B cell (primary cell): Measurements from ENCODE around the gene C6orf15. TPM values are rescaled to one million over a fixed set of nuclear protein-coding genes. Genes with fewer than 3 reads are reported as not detected.

Experiments
- ATAC-seq: fragments of 200-7000 bp; cut with Tn5 transposase; one replicate; pipeline ENCODE4 v1.10.0; 2021; ENCODE audit warnings: low read depth, mild to moderate bottlenecking, moderate number of reproducible peaks, moderate library complexity
- CTCF ChIA-PET: fragments of 350-600 bp; sonication (Branson Sonifier 250); formaldehyde crosslinking; loops from one replicate; lab custom pipeline; 2021; ENCODE audit warnings: antibody characterized with exemption, inconsistent platforms; lab: Charles Lee
- POLR2A ChIA-PET: fragments of 350-600 bp; sonication (Branson Sonifier 250); formaldehyde crosslinking; loops from one replicate; lab custom pipeline; 2021; ENCODE audit warnings: antibody characterized with exemption; lab: Charles Lee
- DNase-seq: peaks from one replicate; pipeline ENCODE4 v3.0.0; 2013
- H2AFZ ChIP-seq: 2 replicates; pipeline ENCODE4 v1.6.1; 2012; ENCODE audit warnings: mild to moderate bottlenecking, low read depth, low read length; ENCODE audit not compliant: insufficient read depth, poor library complexity, severe bottlenecking
- H3K27ac ChIP-seq, 2 donors: 1 replicate in 1 of 2; 2 replicates in 1 of 2; pipeline ENCODE4 v1.5.1; 2012 to 2013; ENCODE audit warnings: low read length in 2 of 2, mild to moderate bottlenecking in 2 of 2, moderate library complexity in 1 of 2
- H3K27me3 ChIP-seq, 4 experiments: fragments of 200-600 bp in 1 of 4; sonication (generic) in 1 of 4; replicated peaks in 1 of 4; 1 replicate in 2 of 4; 2 replicates in 2 of 4; pipeline versions ENCODE4 v1.6.1 to v1.7.0; 2013 to 2016; ENCODE audit warnings: low read length in 3 of 4, mild to moderate bottlenecking in 2 of 4, mixed read lengths in 1 of 4, moderate library complexity in 1 of 4; ENCODE audit not compliant: insufficient read depth in 4 of 4, control insufficient read depth in 3 of 4; ENCODE audit errors: control extremely low read depth in 1 of 4
- H3K36me3 ChIP-seq, 2 experiments: replicated peaks in 1 of 2; 1 replicate in 1 of 2; 2 replicates in 1 of 2; pipeline versions ENCODE4 v1.6.1 to v1.7.1; 2013; ENCODE audit warnings: low read length in 1 of 2; ENCODE audit not compliant: insufficient read depth in 2 of 2, control insufficient read depth in 1 of 2; ENCODE audit errors: control extremely low read depth in 1 of 2, extremely low read depth in 1 of 2
- H3K4me1 ChIP-seq, 2 donors: fragments of 200-600 bp in 1 of 2; sonication (generic) in 1 of 2; 1 replicate in 1 of 2; 2 replicates in 1 of 2; pipeline versions ENCODE4 v1.5.1 to v1.6.1; 2013 to 2017; ENCODE audit warnings: low read length in 2 of 2; ENCODE audit not compliant: control insufficient read depth in 2 of 2, insufficient read depth in 2 of 2
- H3K4me2 ChIP-seq: replicated peaks from 2 replicates; pipeline ENCODE3; 2012; ENCODE audit warnings: mild to moderate bottlenecking, low read depth, low read length; ENCODE audit not compliant: poor library complexity, severe bottlenecking
- H3K4me3 ChIP-seq, 5 experiments: fragments of 200-600 bp in 1 of 5; sonication (generic) in 1 of 5; 1 replicate in 3 of 5; 2 replicates in 2 of 5; pipeline versions ENCODE4 v1.5.1 to v1.7.0; 2011 to 2016; ENCODE audit warnings: low read length in 4 of 5, mild to moderate bottlenecking in 4 of 5, low read depth in 2 of 5, control low read depth in 1 of 5, moderate library complexity in 1 of 5; ENCODE audit not compliant: insufficient read depth in 1 of 5; ENCODE audit errors: control extremely low read depth in 1 of 5, extremely low read depth in 1 of 5
- H3K79me2 ChIP-seq: fragments of 200-600 bp; sonication (generic); one replicate; pipeline ENCODE4 v1.6.0; 2016; ENCODE audit warnings: low read length; ENCODE audit not compliant: control insufficient read depth, insufficient read depth
- H3K9ac ChIP-seq: fragments of 200-600 bp; sonication (generic); 2 replicates; pipeline ENCODE4 v1.6.1; 2017; ENCODE audit warnings: mild to moderate bottlenecking, low read length, moderate library complexity
- H3K9me3 ChIP-seq, 3 donors: one replicate each; pipeline versions ENCODE4 v1.6.1 to v1.7.1; 2013; ENCODE audit warnings: low read length in 2 of 3; ENCODE audit not compliant: control insufficient read depth in 2 of 3, insufficient read depth in 1 of 3; ENCODE audit errors: control extremely low read depth in 1 of 3
- H4K20me1 ChIP-seq: 2 replicates; pipeline ENCODE4 v1.6.0; 2012; ENCODE audit warnings: mild to moderate bottlenecking, low read length; ENCODE audit not compliant: insufficient read depth, control insufficient read depth, poor library complexity, severe bottlenecking
- H3K27ac Mint-ChIP-seq: one replicate; pipeline ENCODE4 v1.8.0; 2021; ENCODE audit warnings: mixed read lengths
- H3K27me3 Mint-ChIP-seq: one replicate; pipeline ENCODE4 v1.8.0; 2021; ENCODE audit warnings: mixed read lengths
- H3K4me1 Mint-ChIP-seq: one replicate; pipeline ENCODE4 v1.8.0; 2021; ENCODE audit warnings: mixed read lengths
- H3K4me3 Mint-ChIP-seq: one replicate; pipeline ENCODE4 v1.8.0; 2021; ENCODE audit warnings: mixed read lengths
- H3K9me3 Mint-ChIP-seq: one replicate; pipeline ENCODE4 v1.8.0; 2022; ENCODE audit warnings: mixed read lengths; ENCODE audit not compliant: insufficient read depth
- EZH2 ChIP-seq: IDR thresholded peaks from 2 replicates; pipeline ENCODE4 v1.6.1; 2012; ENCODE audit warnings: borderline replicate concordance, low read depth, mild to moderate bottlenecking, moderate library complexity, low read length; ENCODE audit not compliant: insufficient read depth, poor library complexity, severe bottlenecking
- WGBS: methylation state at CpG from one replicate; pipeline ENCODE4 v1.1.5; 2013; ENCODE audit warnings: missing lambda C conversion rate; ENCODE audit not compliant: insufficient coverage; 5-methylcytosine and 5-hydroxymethylcytosine counted together
- intact Hi-C: fragments of 100-400 bp; cut with micrococcal nuclease; formaldehyde crosslinking; loops from one replicate; pipeline ENCODE4 v1.10.0; 2022
- polyA plus RNA-seq: library from polyadenylated mRNA; depleted of rRNA; stranded (reverse); fragments of >200 nt; gene quantifications from 2 replicates; pipeline ENCODE4 v1.2.3, GENCODE V29; 2012
- total RNA-seq, 2 donors: library from RNA; stranded (reverse); fragments of 120-200 nt in 1 of 2; gene quantifications; 1 replicate in 1 of 2; 2 replicates in 1 of 2; pipeline versions ENCODE4 v1.2.3 to v1.2.4, GENCODE V29; 2013 to 2022
- TF ChIP-seq, protein P1 (sequence below): fragments of 200-600 bp; IDR thresholded peaks from one replicate; pipeline ENCODE4 v1.8.0; 2022; ENCODE audit warnings: antibody characterized with exemption, mild to moderate bottlenecking

C6orf15 gene
- total and polyA plus RNA-seq, 2 donors (not counting 1 experiment from before 2014, with no cell fraction given) = not detected

DNA sequence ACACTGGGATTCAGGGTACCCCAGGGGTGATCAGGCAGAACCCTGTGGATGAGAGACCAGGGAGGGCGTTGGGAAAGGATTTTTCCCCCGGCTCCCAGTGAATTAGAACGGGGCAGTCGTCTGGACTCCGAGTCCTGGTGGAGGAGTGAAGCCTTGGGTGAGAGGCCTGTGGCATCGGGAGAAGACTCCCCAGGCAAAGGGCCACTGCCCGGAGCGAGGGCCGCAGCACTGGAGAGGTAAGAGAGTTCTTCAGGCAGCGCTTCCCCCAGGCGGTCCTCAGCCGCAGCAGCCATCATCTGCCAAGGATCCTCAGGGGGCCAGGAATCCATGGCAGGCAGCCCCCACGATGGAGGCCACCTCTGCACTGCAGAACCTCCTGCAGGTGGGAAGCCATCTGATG lies 663 bp downstream of the C6orf15 start:
- 87% methylated on average over 13 of the region's 13 CpGs for WGBS
- TF ChIP-seq, protein P1, sequence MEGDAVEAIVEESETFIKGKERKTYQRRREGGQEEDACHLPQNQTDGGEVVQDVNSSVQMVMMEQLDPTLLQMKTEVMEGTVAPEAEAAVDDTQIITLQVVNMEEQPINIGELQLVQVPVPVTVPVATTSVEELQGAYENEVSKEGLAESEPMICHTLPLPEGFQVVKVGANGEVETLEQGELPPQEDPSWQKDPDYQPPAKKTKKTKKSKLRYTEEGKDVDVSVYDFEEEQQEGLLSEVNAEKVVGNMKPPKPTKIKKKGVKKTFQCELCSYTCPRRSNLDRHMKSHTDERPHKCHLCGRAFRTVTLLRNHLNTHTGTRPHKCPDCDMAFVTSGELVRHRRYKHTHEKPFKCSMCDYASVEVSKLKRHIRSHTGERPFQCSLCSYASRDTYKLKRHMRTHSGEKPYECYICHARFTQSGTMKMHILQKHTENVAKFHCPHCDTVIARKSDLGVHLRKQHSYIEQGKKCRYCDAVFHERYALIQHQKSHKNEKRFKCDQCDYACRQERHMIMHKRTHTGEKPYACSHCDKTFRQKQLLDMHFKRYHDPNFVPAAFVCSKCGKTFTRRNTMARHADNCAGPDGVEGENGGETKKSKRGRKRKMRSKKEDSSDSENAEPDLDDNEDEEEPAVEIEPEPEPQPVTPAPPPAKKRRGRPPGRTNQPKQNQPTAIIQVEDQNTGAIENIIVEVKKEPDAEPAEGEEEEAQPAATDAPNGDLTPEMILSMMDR = no peak
- no peak for TF ChIP-seq EZH2

DNA sequence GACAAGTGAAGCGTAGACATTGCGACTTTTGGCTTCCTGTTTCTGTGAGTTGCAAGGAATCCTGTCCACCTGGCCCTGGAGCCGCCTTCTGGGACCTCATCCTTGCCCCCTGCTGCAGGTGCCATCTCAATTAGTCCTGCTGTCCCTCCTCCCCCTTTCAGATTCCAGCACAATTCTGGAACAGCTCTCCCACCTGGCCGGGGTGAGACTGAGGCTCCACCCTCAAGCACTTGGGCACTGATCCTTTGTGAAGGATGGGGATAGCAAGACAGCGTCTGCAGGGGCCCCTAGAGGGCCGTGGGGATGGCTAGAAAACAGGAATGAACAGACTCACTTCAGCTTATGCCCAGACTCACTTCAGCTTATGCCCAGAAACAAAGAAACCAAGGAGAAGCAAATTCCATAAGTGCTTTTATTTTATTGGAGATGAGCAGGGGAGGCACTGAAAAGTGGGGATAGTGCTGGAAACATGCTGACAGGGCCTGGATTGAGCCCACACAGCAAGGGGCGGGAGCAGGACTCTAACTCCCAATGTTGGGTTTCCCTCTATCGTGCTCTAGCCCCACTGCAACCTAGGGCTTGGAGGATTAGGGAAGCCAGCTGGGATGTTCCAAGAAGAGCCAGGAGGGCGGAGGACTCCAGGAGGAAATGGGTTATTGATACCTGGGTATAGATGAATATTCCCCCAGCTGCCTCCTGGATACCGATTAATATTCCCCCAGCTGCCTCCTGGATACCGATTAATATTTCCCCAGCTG lies 1.4 kb downstream of the C6orf15 start:
- H2AFZ ChIP-seq = no peak overlapping the region
- H3K9me3 ChIP-seq = no peaks in the 10 kb centered on the region
- Mint-ChIP-seq H3K9me3 (no peaks in the 10 kb centered on the region), H3K4me1 (peaks cover 5% of the 10 kb centered on the region), H3K27me3 (peaks cover 36% of the 10 kb centered on the region), H3K4me3 (no peak overlapping the region), H3K27ac (no peak overlapping the region)
- H3K27me3 ChIP-seq = peaks cover 0 to 13% (median 3%) of the 10 kb centered on the region in 4 experiments
- H3K4me2 ChIP-seq = no peak overlapping the region
- no peak overlapping the region for H3K9ac ChIP-seq
- H3K36me3 ChIP-seq = no peaks in the 10 kb centered on the region
- DNase-seq = no peak
- POLR2A ChIA-PET = no interaction called here
- no peak overlapping the region for H3K27ac ChIP-seq
- CTCF ChIA-PET = no interaction called here
- H3K79me2 ChIP-seq = no peaks in the 10 kb centered on the region
- no peaks in the 10 kb centered on the region for H4K20me1 ChIP-seq
- 93% methylated on average over 5 of the region's 11 CpGs for WGBS
- peaks cover 0 to 6% of the 10 kb centered on the region in 2 donors for H3K4me1 ChIP-seq
- ATAC-seq = no peak
- no peak for TF ChIP-seq EZH2
- TF ChIP-seq, protein P1 = no peak
- H3K4me3 ChIP-seq = no peak overlapping the region
- intact Hi-C loops = no loop called here

More for the DNA sequence above, 663 bp downstream of the C6orf15 start:
- H3K27ac Mint-ChIP-seq = no peak overlapping the region
- H3K9me3 Mint-ChIP-seq = no peaks in the 10 kb centered on the region
- DNase-seq (no peak), ATAC-seq (no peak)
- no peaks in the 10 kb centered on the region for H4K20me1 ChIP-seq
- ChIA-PET POLR2A (no interaction called here), CTCF (interaction anchor here (1.0 to 1.2 kb wide), 3 partner anchors 9 to 255 kb away, joined by 3 to 4 read pairs (median 3); no protein-coding TSS in a partner anchor)
- no peaks in the 10 kb centered on the region for H3K9me3 ChIP-seq
- H3K9ac ChIP-seq = no peak overlapping the region
- H3K27me3 Mint-ChIP-seq = peaks cover 40% of the 10 kb centered on the region
- no peaks in the 10 kb centered on the region for H3K79me2 ChIP-seq
- H3K4me2 ChIP-seq = no peak overlapping the region
- H3K36me3 ChIP-seq = no peaks in the 10 kb centered on the region
- H3K27me3 ChIP-seq = peaks cover 0 to 13% (median 3%) of the 10 kb centered on the region in 4 experiments
- peaks cover 5% of the 10 kb centered on the region for H3K4me1 Mint-ChIP-seq
- intact Hi-C loops = no loop called here
- H3K4me3 Mint-ChIP-seq = no peak overlapping the region
- H3K27ac ChIP-seq = no peak overlapping the region
- no peak overlapping the region for H3K4me3 ChIP-seq
- no peak overlapping the region for H2AFZ ChIP-seq
- peaks cover 0 to 6% of the 10 kb centered on the region in 2 donors for H3K4me1 ChIP-seq
